ENCODE measurements around the gene KRTAP5-10. TPM values are rescaled to one million over a fixed set of nuclear protein-coding genes. Genes with fewer than 3 reads are reported as not detected.
"Not testable (repeated sequence)": the region's sequence is repeated elsewhere in the genome, so short reads cannot be mapped to it uniquely, and the experiment has no call there.

Gene KRTAP5-10
- total RNA-seq, 2 donors from 2014 or later, result not detected

- Histone ChIP-seq H3K4me1 (replicated peaks) (no peaks in the 10 kb centered on the region), H3K4me3 (no peak overlapping the region), H3K27ac (no peak overlapping the region), H3K9me3 (no peaks in the 10 kb centered on the region), H3K27me3 (replicated peaks; ENCODE audit: insufficient read depth) (no peaks in the 10 kb centered on the region), H3K36me3 (no peaks in the 10 kb centered on the region)
- intact Hi-C loops (cut with DNase I), result no loop called here
- no peak for DNase-seq (ENCODE audit: low spot score)
- no peak for TF ChIP-seq POLR2A (IDR thresholded peaks at IDR 0.05)
- TF ChIP-seq POLR2AphosphoS5 (IDR thresholded peaks at IDR 0.05), result no peak
- TF ChIP-seq, protein P1, sequence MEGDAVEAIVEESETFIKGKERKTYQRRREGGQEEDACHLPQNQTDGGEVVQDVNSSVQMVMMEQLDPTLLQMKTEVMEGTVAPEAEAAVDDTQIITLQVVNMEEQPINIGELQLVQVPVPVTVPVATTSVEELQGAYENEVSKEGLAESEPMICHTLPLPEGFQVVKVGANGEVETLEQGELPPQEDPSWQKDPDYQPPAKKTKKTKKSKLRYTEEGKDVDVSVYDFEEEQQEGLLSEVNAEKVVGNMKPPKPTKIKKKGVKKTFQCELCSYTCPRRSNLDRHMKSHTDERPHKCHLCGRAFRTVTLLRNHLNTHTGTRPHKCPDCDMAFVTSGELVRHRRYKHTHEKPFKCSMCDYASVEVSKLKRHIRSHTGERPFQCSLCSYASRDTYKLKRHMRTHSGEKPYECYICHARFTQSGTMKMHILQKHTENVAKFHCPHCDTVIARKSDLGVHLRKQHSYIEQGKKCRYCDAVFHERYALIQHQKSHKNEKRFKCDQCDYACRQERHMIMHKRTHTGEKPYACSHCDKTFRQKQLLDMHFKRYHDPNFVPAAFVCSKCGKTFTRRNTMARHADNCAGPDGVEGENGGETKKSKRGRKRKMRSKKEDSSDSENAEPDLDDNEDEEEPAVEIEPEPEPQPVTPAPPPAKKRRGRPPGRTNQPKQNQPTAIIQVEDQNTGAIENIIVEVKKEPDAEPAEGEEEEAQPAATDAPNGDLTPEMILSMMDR (IDR thresholded peaks at IDR 0.05), result no peak
- 83% methylated on average over 9 of the region's 9 CpGs for WGBS
Measured at GRCh38 chr11:71537537-71537936, 27.8 kb upstream of the KRTAP5-10 start.

DNA sequence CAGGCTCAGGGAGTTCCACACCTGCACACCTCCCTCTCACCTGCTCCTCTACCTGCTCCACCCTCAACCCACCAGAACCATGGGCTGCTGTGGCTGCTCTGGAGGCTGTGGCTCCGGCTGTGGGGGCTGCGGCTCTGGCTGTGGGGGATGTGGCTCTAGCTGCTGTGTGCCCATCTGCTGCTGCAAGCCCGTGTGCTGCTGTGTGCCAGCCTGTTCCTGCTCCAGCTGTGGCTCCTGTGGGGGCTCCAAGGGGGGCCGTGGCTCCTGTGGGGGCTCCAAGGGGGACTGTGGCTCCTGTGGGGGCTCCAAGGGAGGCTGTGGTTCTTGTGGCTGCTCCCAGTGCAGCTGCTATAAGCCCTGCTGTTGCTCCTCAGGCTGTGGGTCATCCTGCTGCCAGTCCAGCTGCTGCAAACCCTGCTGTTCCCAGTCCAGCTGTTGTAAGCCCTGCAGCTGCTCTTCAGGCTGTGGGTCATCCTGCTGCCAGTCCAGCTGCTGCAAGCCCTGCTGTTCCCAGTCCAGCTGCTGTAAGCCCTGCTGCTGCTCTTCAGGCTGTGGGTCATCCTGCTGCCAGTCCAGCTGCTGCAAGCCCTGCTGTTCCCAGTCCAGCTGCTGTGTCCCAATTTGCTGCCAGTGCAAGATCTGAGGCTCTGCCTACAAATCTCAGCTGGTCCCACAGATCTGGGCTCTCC, 27.2 kb upstream of the KRTAP5-10 start, which contains the start of gene KRTAP5-8:
TSS of gene KRTAP5-8 (plus strand) at position 49 of the 689 bp plus-strand sequence. CDS start at position 80, 31 bp downstream.
- H3K4me3 ChIP-seq; H3K36me3 ChIP-seq; intact Hi-C loops (cut with DNase I); H3K27me3 ChIP-seq (replicated peaks; ENCODE audit: insufficient read depth); H3K27ac ChIP-seq; H3K9me3 ChIP-seq; H3K4me1 ChIP-seq (replicated peaks); DNase-seq (ENCODE audit: low spot score): not testable (repeated sequence)
- no CpG with 5 or more reads among the region's 4 CpGs for WGBS

DNA sequence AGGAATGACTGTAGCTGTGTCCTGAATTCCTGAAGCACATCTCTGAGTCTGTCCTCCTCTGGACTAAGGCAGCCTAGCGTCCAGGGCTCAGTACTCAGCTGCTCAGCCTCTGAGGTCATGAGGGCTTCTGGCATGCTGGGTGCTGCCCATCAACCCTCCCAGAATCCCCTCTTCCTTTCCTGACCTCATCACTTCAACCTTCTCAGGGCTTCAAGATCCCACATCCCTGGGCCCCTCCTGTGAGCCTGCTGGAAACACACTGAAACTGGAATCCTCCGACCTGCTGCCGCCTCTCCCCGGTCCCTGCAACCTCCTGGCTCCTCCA, 26.7 kb upstream of the KRTAP5-10 start:
- intact Hi-C loops (cut with DNase I), result no loop called here
- H3K36me3 ChIP-seq, result no peaks in the 10 kb centered on the region
- H3K4me1 ChIP-seq (replicated peaks), result no peaks in the 10 kb centered on the region
- no peaks in the 10 kb centered on the region for H3K9me3 ChIP-seq
- TF ChIP-seq POLR2AphosphoS5 (IDR thresholded peaks at IDR 0.05) (no peak), POLR2A (IDR thresholded peaks at IDR 0.05) (no peak)
- TF ChIP-seq, protein P1 (IDR thresholded peaks at IDR 0.05), result no peak
- WGBS, result 87% methylated on average over 4 of the region's 4 CpGs
- H3K27ac ChIP-seq, result no peak overlapping the region
- no peaks in the 10 kb centered on the region for H3K27me3 ChIP-seq (replicated peaks; ENCODE audit: insufficient read depth)
- no peak for DNase-seq (ENCODE audit: low spot score)
- H3K4me3 ChIP-seq, result no peak overlapping the region

GRCh38 chr11:71539017-71539416, 26.3 kb upstream of the KRTAP5-10 start:
- no peak for DNase-seq (ENCODE audit: low spot score)
- WGBS, result 86% methylated on average over 11 of the region's 11 CpGs
- H3K27ac ChIP-seq, result no peak overlapping the region
- TF ChIP-seq, protein P1 (IDR thresholded peaks at IDR 0.05), result no peak
- TF ChIP-seq POLR2AphosphoS5 (IDR thresholded peaks at IDR 0.05) (no peak), POLR2A (IDR thresholded peaks at IDR 0.05) (no peak)
- no peaks in the 10 kb centered on the region for H3K27me3 ChIP-seq (replicated peaks; ENCODE audit: insufficient read depth)
- no peaks in the 10 kb centered on the region for H3K4me1 ChIP-seq (replicated peaks)
- no peaks in the 10 kb centered on the region for H3K9me3 ChIP-seq
- intact Hi-C loops (cut with DNase I), result no loop called here
- no peak overlapping the region for H3K4me3 ChIP-seq
- no peaks in the 10 kb centered on the region for H3K36me3 ChIP-seq

GRCh38 chr11:71539971-71540370, 25.4 kb upstream of the KRTAP5-10 start:
- DNase-seq (ENCODE audit: low spot score); H3K9me3 ChIP-seq; H3K4me3 ChIP-seq; H3K4me1 ChIP-seq (replicated peaks); intact Hi-C loops (cut with DNase I); H3K36me3 ChIP-seq; H3K27ac ChIP-seq; H3K27me3 ChIP-seq (replicated peaks; ENCODE audit: insufficient read depth): not testable (repeated sequence)
- 97% methylated on average over 11 of the region's 11 CpGs for WGBS

- H3K27ac ChIP-seq; DNase-seq (ENCODE audit: low spot score); H3K27me3 ChIP-seq (replicated peaks; ENCODE audit: insufficient read depth); intact Hi-C loops (cut with DNase I); H3K4me1 ChIP-seq (replicated peaks); H3K4me3 ChIP-seq; H3K36me3 ChIP-seq; H3K9me3 ChIP-seq: not testable (repeated sequence)
- 91% methylated on average over 9 of the region's 9 CpGs for WGBS
Measured at GRCh38 chr11:71540521-71541304, 24.6 kb upstream of the KRTAP5-10 start.

All from prostate gland (tissue), 2 donors.